Measurements from ENCODE around the gene ARIH2. TPM values are rescaled to one million over a fixed set of nuclear protein-coding genes. Genes with fewer than 3 reads are reported as not detected.

ARIH2 gene
- total and polyA plus RNA-seq, 2 of the 8 experiments (the other 6 are each of a cell fraction or from before 2014, with no cell fraction given) = 72.9 to 136 TPM

- TF ChIP-seq KDM1A (IDR thresholded peaks at IDR 0.05; ENCODE audit: borderline replicate concordance, low read length) = no peak
- TF ChIP-seq KDM4A (IDR thresholded peaks at IDR 0.05; ENCODE audit: low read depth, low read length, severe bottlenecking) = no peak
- no peak for TF ChIP-seq SP2 (IDR thresholded peaks at IDR 0.05; ENCODE audit: low read length)
- no peak for TF ChIP-seq CTCF (IDR thresholded peaks at IDR 0.05; ENCODE audit: control extremely low read depth in 1 of 3, insufficient read depth in 1 of 3, low read depth in 1 of 3, low read length in 3 of 3)
- no peak for TF ChIP-seq SP1 (IDR thresholded peaks at IDR 0.05; ENCODE audit: low read depth, low read length)
- TF ChIP-seq TAF1 (IDR thresholded peaks at IDR 0.05; ENCODE audit: low read depth, low read length) = no peak
These were observed 61.7 kb downstream of the ARIH2 start (continued) for GRCh38 chr3:48980295-48980694.

All from H1 (cell line).